ENCODE measurements around the gene RSPH6A.
"Not testable (repeated sequence)": the region's sequence is repeated elsewhere in the genome, so short reads cannot be mapped to it uniquely, and the experiment has no call there.

Gene RSPH6A

DNA sequence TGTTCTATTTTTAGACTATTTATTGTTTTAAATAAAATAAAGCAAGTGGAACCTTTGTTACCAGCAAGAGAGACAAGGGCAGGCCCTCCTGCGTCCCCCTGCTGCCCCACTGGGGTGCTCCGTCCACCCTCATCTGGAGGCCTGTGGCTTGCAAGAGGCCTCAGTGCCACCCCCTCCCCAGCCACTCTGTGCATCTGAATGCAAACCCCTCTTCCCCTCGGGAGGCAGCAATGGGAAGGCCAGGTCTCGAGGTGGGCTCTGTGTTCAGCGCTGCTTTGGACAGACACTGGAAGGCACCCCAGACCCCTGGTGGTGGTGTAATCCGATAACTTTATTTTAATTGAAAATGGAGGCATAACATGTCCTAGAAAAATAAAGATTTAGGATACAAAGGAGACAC lies 50.6 kb downstream of the RSPH6A start:
- no peak for DNase-seq

DNA sequence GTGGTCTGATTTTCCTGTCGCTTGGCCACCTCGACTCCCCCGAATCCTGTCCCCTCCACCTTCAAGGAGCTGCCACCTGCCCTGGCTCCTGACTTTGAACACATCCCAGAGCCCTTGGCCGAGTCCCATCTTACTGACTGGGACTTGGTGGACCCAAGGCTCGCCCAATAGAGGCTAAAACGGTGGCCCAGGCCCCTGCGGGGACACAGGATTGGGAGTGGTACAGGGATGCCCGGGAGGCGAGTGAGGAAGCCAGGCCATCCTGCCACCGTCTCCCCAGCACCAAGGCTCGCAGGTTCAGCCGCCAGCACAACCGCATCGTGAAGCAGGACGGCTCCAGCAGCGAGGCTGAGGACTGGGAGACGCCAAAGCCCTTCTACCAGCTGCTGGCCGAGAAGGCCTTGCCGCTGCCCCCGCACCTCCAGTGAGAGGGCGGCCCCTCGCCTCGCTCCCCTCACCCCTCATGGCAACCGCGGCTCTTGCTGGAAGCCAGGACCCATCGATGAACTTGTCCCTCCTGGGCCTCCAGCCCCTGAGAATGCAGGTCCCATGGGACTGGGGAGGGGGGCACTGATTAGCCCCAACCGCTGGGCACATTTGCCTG lies 51.3 kb downstream of the RSPH6A start:
- DNase-seq = no peak

DNA sequence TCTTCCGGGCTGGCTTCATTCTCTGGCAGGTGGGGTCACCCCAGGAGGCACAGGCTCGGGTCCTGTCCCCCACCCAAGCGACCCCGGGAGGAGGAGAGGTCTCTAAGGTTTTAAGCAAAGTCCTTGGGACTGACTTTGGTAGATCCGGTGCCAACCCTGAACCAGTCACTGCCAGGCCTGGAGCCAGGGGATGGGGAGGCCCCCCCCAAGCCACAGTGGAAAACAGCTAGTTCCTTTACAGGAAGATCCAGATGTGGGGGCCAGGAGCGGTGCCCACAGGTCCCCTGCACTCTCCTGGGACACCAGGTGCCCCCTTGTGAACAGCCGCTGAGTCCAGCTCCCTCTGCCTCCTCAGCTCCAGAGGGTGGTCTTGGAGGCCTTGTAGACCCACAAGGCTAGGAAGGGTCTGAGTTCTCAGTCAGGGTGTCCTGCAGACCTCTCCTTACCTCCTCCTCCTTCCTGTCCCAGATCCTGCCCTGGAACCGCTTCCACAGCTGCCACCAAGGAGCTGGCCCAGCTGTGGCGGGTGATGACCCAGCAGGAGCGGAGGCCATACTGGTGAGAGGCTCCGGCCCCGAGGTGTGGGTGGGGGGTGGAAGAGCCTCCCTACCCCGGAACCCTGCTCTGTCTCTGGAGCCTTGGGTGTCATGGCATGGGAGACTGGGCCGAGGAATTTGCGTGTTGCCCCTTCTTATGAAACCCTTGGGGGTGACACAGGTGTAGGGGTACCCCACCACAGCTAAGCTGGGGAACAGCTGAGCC lies 52.1 kb downstream of the RSPH6A start:
- no peak for DNase-seq

DNA sequence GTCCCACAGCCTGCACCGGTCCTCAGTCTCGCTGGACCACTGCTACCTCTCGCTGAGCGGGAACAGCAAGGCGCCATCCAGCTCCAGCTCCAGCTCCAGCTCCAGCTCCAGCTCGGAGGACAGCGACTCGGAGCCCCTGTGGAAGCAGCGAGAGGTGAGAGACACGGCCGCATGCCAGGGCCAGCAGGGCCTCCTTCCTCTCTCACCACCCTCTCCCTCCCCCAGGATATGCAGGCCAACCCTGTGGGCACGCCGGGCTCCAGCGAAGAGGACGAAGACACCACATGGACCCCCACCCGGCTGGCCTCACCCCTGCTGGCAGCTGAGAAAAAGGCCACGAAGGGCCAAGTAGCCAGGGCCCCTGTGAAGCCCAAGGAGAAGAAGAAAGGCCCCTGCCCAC lies 53.4 kb downstream of the RSPH6A start:
- DNase-seq = no peak

DNA sequence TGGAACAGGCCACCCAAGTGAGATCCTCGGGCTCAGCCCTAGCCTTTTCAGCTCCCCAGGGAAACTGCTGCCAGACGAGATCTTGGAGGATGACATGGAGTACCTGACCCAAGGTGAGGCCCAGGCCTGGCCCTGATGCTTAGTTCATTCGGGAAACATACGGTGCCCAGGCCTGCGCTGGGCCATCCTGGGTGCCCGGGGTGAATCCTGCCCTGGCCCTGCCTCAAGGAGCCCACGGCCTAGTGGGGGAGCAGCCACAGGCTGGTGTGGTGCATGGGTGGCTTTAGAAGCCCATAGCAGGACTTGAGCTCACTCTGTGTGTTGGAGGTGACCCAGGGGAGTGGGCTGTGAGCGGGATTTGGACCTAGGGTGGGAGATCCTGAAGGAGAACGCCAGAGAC lies 56.2 kb downstream of the RSPH6A start:
- DNase-seq = no peak

DNA sequence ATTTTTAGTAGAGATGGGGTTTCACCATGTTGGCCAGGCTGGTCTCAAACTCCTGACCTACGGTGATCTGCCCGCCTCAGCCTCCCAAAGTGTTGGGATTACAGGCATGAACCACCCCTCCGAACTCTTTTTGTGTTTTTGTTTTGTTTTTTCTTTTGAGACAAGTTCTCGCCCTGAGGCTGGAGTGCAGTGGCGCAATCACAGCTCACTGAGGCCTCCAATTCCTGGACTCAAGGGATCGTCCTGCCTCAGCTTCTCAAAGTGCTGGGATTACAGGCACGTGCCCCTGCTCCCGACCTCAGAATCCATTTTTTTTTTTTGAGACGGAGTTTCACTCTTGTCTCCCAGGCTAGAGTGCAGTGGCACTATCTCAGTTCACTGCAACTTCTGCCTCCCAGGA lies 57.4 kb downstream of the RSPH6A start:
- no peak for DNase-seq

DNA sequence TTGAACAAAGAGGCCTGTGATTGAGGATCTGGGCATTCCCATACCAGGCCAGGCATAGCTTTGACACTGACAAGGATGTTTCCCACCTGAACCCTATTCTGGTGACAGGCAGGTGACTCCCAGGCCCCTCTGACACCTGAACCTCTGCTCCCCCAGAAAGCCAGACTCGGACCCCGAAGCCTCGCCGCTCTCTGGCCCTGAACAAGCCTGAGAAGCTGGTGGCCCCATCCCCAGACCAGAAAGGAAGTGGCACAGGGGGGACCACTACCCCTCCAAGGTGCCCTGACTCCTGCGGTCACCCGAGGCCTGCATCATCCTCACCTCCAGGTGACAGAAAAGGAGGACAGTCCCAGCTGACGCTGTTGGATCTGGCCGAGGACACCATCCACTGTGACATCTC lies 60.8 kb downstream of the RSPH6A start:
- DNase-seq = no peak

DNA sequence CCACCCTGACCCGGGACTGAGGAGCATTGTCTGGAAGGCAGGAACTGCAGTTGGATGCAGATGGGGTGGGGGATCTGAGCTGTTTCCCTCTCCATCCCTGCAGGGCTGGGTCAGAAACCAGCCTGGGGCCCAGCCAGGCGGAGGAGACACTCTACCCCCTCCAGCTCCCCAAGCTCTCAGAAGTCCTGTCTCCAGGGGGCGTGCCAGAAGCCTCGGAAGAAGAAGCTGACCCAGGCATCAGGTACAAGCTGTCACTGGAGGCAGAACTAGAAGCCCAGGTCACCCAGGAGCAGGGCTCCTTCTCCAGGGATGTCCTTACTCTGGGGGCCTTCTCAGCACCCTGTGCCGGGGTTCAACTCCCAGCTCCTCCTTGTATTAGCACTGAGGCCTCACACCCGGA lies 61.6 kb downstream of the RSPH6A start:
- DNase-seq = no peak

DNA sequence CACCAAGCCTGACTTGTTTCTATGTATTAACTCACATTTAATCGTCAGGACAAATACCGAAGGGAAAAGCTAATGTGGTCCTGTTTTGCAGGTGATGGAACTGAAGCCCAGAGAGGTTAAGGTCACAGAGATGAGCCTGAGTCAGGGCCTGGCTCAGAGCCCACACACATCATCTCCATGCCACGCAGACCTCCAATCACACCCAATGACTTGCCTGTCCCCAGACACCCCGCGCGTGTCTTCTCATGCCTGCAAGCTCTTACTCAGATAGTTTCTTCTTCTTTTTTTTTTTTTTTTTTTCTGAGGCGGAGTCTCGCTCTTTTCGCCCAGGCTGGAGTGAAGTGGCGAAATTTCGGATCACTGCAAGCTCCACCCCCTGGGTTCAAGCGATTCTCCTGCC lies 62.5 kb downstream of the RSPH6A start:
- DNase-seq = no peak

DNA sequence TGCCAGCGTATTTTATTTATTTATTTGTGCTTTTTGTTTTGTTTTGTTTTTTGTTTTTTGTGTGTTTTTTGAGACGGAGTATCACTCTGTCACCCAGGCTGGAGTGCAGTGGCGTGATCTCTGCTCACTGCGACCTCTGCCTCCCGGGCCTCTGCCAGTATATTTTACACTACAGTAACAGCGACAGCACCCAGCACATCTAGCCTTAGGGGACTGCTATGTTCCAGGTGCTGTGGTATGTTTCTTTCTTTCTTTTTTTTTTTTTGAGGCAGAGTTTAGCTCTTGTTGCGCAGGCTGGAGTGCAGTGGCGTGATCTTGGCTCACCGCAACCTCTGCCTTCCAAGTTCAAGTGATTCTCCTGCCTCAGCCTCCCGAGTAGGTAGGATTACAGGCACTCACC lies 63.6 kb downstream of the RSPH6A start:
- not testable (repeated sequence) for DNase-seq

DNA sequence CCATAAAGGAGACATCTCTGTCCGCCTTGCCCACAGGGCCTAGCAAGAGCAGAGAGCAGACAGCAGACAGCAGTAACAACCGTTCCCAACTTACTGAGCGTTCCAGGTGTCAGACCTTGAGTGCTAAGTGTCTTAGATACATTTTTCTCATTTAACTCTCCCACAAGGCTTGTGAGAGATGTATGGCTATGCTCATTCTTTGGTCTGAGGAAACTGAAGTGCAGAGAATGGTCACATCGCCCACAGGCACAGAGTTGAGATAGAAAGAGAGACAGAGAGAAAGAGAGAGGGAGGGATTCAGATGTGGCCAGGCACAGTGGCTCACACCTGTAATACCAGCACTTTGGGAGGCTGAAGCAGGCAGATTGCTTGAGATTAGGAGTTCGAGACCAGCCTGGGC lies 67.6 kb downstream of the RSPH6A start:
- no peak for DNase-seq

DNA sequence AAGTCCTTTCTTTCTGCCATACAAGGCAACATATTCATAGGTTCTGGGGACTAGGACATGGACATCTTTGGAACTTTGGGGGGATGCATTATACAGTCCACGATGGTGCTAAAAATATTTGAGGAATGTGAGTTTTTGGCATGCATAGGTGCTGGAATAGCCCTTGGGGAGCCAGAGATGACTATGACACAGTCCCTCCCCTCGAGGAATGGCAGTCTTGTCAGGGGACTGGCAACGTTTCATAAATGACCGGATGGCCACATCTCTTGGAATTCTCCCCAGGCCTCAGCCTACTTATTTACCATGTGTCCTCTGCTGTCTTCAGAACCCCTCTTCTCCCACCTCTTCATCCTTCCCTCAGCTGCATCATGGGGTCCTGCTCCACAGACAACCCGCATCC lies 68.2 kb downstream of the RSPH6A start:
- no peak for DNase-seq

Measured in activated CD8-positive, alpha-beta memory T cell treated with anti-CD3 and anti-CD28 coated beads for 24 hours (primary cell).